NCI-H748 (cell line): ENCODE data around the gene POT1.
"Not testable (repeated sequence)": the region's sequence is repeated elsewhere in the genome, so short reads cannot be mapped to it uniquely, and the experiment has no call there.

ENCODE experiments used
- DNase-seq: peaks from one replicate; lab custom pipeline; 2025; ENCODE audit not compliant: unreplicated experiment; lab: John Stamatoyannopoulos, UW

Gene POT1, protein sequence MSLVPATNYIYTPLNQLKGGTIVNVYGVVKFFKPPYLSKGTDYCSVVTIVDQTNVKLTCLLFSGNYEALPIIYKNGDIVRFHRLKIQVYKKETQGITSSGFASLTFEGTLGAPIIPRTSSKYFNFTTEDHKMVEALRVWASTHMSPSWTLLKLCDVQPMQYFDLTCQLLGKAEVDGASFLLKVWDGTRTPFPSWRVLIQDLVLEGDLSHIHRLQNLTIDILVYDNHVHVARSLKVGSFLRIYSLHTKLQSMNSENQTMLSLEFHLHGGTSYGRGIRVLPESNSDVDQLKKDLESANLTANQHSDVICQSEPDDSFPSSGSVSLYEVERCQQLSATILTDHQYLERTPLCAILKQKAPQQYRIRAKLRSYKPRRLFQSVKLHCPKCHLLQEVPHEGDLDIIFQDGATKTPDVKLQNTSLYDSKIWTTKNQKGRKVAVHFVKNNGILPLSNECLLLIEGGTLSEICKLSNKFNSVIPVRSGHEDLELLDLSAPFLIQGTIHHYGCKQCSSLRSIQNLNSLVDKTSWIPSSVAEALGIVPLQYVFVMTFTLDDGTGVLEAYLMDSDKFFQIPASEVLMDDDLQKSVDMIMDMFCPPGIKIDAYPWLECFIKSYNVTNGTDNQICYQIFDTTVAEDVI

DNA sequence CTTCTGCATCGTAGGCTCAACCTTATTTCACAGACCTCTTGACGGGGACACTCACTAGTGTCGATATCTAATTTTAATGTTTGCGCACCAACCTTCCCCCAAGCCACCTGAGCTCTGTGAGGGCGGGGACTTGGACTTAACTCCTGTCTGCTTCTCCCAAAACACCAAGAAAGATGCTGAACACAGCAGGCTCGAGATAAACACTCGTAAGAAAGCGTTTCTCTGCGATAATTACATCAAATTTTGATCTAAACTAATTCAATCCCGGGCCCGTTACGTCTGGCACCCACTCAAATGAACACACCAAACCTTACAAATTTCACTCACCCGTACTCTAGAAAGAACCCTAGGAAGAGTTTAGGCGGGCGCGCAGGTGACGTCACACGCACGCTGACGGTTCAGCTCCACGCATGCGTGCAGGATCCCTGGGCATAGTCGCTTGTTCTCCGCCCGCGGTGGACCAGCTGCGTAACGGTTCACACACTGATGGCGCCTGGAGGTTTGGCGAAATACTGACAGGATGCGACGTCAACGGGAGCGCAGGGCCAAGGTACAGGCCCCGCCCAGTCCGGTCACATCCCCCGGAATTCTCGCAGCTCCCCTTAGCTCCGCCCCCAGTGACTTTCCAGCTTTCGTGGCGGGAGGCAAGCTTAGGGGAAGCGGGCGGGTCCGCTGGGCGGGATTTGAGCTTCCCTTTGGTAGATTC, at the start of gene POT1:
Gene POT1 (minus strand): TSS at position 359 of the 706 bp plus-strand sequence. CDS start 32,652 bp downstream, outside the sequence.
- DNase-seq, result peak; percentile 99

- not testable (repeated sequence) for DNase-seq
These were observed 45.5 kb upstream of the POT1 start for GRCh38 chr7:124975131-124975530.

GRCh38 chr7:124965553-124965952, 35.9 kb upstream of the POT1 start:
- no peak for DNase-seq

- DNase-seq, result no peak
These were observed 30.1 kb upstream of the POT1 start for GRCh38 chr7:124959676-124960075.

DNA sequence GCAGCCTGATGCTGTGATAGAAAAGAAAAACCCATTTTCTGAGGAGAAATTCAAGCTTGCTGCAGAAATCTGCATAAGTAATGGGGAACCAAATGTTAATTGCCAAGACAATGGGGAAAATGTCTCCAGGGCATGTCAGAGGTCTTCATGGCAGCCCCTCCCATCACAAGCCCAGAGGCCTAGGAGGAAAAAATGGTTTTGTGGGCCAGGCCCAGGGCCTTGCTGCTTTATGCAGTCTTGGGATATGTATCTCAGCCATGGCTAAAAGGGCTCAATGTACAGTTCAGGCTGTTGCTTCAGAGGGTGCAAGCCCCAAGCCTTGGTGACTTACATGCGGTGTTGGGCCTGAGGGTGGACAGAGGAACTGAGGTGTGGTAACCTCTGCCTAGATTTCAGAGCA, 28.3 kb upstream of the POT1 start:
- not testable (repeated sequence) for DNase-seq

- no peak for DNase-seq
These were observed 26.5 kb upstream of the POT1 start for GRCh38 chr7:124956160-124956559.

DNA sequence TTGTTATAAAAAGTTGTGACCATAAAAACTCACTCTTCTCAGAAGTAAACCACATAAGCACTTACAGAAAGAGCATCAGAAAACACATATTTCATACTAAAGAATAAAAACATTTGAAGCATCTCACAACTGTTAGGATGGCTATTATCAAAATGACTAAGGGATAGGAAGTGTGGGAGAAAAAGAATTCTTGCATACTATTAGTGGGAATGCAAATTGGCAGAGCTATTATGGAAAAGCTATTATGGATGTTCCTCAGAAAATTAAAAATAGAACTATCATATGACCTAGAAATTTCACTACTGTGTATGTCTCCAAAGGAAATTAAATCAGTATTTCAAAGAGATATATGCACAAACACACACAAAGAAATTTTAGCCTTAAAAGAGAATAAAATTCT, 25.2 kb upstream of the POT1 start:
- DNase-seq, result no peak

- DNase-seq, result no peak
These were observed 16.1 kb upstream of the POT1 start for GRCh38 chr7:124945680-124946079.

GRCh38 chr7:124943472-124943871, 13.8 kb upstream of the POT1 start:
- no peak for DNase-seq

GRCh38 chr7:124942399-124942798, 12.8 kb upstream of the POT1 start:
- DNase-seq, result no peak

DNA sequence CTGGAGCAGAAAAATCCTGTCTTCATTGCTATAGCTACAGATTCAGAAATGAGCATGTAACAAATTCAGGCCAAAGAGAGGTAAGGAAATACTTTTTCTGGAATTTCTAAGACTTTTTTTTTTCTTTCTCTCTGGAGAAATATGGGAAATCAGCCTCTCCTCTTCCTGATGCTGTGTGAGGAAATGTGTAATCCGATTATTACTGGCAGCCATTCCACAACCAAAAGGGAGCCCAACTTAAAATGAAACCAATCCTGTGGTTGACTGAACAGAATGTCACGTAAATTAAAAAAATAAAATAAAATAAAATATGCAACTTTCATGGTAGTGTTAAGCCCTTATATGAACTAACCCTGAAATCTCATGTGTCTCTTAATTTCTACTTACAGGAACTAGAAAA, 10.7 kb upstream of the POT1 start:
- DNase-seq, result no peak

DNA sequence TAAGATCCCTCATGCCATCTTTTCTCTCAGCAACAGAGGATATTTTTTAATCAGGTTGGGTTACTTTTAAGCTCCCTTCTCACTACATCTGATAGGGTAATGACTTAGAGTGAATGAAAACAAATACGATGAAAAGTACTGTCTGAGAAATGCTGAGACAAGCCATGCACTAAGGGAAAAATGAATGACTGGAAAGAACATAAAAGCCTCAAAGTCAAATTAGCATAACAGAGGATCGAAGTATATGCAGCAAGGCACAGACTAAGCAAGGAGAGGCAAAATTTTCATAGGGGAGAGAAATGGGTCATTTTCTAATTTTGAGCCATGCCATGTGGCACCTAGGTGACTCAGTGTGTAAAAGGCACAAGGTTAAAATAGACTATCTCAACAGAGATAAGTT, 8.5 kb upstream of the POT1 start:
- DNase-seq, result no peak

DNA sequence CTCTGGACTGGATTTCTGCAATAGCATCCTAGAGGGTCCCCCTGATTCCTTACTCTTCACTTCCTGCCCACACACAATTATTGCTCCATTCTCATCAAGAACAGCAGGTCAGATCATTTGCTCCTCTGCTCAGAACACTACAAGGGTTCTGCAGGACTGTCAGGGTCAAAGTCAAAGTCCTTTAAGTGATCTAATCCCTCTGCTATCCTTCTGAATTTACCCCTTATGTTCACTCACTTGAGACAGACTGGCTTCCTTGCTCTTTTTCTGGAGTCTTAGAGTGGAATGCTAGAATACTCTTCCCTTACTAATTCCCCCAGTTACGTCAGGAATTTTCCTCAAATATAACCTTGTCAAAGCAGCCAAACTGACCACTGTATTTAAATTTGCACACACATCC, 7.5 kb upstream of the POT1 start:
- DNase-seq, result no peak

- no peak for DNase-seq
These were observed 5.2 kb upstream of the POT1 start for GRCh38 chr7:124934841-124935240.

DNA sequence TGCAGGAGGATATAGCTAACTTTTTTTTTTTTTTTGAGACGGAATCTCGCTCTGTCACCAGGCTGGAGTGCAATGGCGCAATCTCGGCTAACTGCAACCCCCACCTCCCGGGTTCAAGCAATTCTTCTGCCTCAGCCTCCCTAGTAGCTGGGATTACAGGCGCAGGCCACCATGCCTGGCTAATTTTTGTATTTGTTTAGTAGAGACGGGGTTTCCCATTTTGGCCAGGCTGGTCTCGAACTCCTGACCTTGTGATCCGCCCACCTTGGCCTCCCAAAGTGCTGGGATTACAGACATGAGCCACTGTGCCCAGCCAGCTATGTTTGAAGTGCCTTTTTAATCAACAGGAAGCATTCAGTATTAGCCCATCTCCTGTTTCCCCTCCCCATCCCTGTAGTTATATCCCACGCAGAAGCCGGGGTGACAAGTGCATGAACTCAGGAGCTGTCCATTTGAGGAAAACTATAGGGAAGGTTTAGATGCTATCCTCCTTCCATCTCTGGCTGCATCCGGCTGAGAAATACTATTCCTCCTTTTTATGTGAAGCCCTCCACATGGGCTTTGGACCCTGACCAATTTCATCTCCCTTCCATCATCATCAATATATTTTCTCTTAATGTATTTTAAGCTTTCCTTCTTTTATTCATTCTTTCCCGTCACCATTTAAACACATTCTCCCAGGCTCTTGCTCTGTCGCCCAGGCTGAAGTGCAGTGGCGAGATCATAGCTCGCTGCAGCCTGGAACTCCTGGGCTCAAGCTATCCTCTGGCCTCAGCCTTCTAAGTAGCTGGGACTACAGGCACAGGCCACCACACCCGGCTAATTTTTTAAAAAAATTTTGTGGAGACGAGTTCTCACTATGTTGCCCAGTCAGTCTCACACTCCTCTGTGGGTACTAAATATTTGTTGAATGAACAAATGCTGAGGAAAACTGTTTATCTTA, 1.3 kb upstream of the POT1 start:
- DNase-seq, result no peak

- no peak for DNase-seq
These were observed 573 bp upstream of the POT1 start for GRCh38 chr7:124930173-124930623.

- no peak for DNase-seq
These were observed 4.7 kb downstream of the POT1 start for GRCh38 chr7:124924906-124925305.

- DNase-seq, result no peak
These were observed 7.4 kb downstream of the POT1 start for GRCh38 chr7:124922200-124922599.

DNA sequence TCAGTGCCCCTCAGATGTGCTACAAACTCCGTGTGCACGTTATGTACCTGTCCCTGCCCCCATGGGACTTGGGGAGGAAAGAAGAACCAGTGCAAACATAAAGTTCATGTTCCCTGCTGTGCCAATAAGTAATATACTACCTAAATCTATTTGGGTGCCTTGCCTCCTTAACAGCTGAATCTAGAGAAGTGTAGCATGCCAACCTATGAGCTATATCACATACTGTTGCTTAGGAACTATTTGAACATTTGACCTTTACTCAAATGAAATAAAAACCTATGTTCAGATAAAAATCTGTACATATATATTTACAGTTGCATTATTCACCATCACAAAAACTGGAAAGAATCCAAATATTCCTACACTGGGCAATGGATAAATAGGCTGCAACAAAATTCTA, 9.8 kb downstream of the POT1 start:
- DNase-seq, result no peak

DNA sequence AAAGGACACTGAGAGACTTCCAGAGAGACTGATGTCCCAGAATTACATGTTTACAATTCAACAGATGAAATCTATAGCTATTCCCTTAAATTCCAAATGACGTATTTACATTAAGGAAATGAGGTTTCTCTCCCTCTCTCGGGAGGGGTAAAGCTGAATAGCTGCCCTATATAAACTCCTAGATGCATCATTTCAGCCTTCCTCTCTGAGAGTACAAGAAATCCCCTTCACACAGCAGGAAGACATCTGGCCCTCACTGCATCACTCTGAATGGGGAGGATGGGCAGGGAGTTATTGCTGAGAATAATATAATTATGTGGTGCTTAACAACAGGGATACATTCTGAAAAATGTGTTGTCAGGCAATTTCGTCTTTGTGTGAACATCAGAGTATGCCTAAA, 11.0 kb downstream of the POT1 start:
- no peak for DNase-seq

DNA sequence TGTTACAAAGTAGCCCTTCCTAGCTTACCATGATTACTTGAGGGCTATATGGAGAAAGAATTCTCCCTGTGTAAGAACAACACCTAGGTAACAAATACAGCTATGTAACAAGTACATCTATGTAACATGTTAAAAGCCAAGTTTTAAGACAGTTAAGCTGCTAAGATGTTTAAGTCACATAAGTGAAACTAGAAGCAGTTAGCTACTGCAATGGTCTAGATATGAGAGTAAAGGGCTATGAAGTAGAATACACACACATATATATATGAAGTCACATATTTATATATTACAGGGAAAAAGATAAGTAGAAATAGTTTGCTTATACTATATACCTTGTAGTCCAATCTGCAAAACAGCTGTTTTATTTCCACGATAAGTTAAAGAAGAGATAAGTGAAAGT, 14.4 kb downstream of the POT1 start:
- no peak for DNase-seq
